SK-N-SH treated with all-trans-retinoic acid at 6 μM for 48 hours (cell line): ENCODE results near the gene AGTR1.

Experiments
- CSDC2 ChIP-seq: fragments of 250-450 bp; sonication (Bioruptor Pico); IDR thresholded peaks from 2 replicates; pipeline ENCODE4 v1.5.0; 2020; ENCODE audit warnings: mild to moderate bottlenecking, moderate library complexity
- PATZ1 ChIP-seq: fragments of 250-450 bp; sonication (Bioruptor Pico); IDR thresholded peaks from 2 replicates; pipeline ENCODE4 v1.8.0; 2020; ENCODE audit warnings: mild to moderate bottlenecking, moderate library complexity, borderline replicate concordance
- TOX ChIP-seq: fragments of 250-450 bp; sonication (Bioruptor Pico); IDR thresholded peaks from 2 replicates; pipeline ENCODE4 v1.8.0; 2021; ENCODE audit warnings: mild to moderate bottlenecking, moderate library complexity, borderline replicate concordance
- ZFP3 ChIP-seq: fragments of 250-450 bp; sonication (Bioruptor Pico); IDR thresholded peaks from 2 replicates; pipeline ENCODE4 v1.5.0; 2020; ENCODE audit warnings: mild to moderate bottlenecking, moderate library complexity
- TF ChIP-seq, protein P1 (sequence below): fragments of 250-450 bp; sonication (Bioruptor Pico); IDR thresholded peaks from 2 replicates; pipeline ENCODE4 v1.5.0; 2020; ENCODE audit warnings: mild to moderate bottlenecking, moderate library complexity

DNA sequence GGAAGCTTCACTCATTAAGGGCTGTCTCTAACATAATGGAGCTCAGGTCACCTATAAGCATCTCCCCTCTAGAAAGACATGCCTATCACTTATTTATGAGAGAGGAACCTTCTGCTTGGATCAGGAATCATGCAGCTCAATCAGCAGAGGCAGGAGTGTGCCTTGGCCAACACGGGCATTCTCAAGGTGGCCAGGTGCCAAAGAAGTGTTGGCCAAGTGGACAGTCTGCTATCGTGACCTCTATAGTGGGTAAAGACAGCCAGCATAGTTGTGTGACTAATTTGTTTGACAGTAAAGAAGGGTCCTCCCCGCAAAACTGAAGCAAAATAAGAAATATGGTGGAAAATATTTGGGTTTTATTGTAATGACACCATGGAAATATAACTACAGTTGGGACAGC lies 14.7 kb upstream of the AGTR1 start:
- no peak for TF ChIP-seq CSDC2 (CRISPR knock-in tag)
- TF ChIP-seq, protein P1, sequence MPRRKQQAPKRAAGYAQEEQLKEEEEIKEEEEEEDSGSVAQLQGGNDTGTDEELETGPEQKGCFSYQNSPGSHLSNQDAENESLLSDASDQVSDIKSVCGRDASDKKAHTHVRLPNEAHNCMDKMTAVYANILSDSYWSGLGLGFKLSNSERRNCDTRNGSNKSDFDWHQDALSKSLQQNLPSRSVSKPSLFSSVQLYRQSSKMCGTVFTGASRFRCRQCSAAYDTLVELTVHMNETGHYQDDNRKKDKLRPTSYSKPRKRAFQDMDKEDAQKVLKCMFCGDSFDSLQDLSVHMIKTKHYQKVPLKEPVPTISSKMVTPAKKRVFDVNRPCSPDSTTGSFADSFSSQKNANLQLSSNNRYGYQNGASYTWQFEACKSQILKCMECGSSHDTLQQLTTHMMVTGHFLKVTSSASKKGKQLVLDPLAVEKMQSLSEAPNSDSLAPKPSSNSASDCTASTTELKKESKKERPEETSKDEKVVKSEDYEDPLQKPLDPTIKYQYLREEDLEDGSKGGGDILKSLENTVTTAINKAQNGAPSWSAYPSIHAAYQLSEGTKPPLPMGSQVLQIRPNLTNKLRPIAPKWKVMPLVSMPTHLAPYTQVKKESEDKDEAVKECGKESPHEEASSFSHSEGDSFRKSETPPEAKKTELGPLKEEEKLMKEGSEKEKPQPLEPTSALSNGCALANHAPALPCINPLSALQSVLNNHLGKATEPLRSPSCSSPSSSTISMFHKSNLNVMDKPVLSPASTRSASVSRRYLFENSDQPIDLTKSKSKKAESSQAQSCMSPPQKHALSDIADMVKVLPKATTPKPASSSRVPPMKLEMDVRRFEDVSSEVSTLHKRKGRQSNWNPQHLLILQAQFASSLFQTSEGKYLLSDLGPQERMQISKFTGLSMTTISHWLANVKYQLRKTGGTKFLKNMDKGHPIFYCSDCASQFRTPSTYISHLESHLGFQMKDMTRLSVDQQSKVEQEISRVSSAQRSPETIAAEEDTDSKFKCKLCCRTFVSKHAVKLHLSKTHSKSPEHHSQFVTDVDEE = no peak
- no peak for TF ChIP-seq PATZ1 (CRISPR knock-in tag)
- TF ChIP-seq TOX = no peak
- no peak for TF ChIP-seq ZFP3 (CRISPR knock-in tag)
